NCI-H2029 treated with DMSO at 0.1 percent for 48 hours (cell line): Measurements from ENCODE around the gene ARMH2.
"Not testable (repeated sequence)": the region's sequence is repeated elsewhere in the genome, so short reads cannot be mapped to it uniquely, and the experiment has no call there.

Experiments
- DNase-seq: peaks from one replicate; lab custom pipeline; 2025; lab: John Stamatoyannopoulos, UW

Gene ARMH2

DNA sequence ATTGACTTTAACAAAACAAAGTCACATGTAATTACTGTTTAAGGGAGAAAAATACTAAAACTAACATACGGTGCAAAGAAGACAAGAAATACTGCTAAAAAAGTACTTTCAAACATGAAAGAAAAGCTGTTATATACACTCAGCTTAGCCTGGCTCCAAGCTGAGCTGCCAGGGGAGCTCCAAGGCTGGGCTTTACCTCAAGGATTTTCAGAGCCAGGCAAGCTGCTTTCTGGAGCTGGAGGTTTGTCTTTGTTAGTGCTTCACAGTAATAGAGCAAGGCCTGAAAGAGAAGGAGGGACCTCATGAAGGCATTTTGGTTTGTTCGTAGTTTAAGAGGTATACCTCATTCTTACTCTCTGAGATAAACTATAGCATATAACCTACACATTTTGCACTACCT, 19.6 kb upstream of the ARMH2 start:
- DNase-seq, result no peak

DNA sequence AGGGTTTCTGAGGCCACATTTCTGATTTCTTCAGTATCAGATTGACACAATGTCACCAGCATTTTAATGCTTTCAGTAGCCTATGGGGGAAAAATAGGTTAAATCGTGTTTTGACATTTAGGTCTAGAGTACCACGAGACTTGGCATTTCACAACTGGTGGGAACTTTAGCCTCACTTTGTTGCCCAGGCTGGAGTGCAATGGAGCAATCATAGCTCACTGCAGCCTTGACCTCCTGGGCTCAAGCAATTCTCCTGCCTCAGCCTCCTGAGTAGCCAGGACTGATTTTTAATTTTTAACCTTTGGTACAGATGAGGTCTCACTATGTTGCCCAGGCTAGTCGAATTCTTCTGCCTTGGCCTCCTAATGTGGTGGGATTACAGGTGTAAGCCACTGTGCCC, 11.0 kb upstream of the ARMH2 start:
- DNase-seq, result no peak

DNA sequence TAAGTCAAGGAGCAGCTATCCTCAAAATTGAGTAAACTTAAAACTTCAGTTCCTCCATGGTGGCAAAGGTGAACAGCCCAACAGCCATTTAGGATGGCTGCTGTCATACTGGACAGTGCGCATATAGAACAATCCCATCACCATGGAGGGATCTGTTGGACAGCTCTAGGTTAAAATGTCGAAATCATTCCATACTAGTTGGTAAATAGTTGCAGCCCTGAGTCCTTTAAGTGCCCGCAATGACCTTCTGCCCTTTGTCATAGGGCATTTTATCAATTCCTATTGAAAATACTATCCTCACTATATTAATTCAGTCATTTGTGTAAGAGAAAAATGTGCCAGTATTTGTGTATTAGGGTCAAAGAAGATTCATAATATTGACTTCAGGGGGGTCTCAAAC, 8.9 kb upstream of the ARMH2 start:
- no peak for DNase-seq

DNA sequence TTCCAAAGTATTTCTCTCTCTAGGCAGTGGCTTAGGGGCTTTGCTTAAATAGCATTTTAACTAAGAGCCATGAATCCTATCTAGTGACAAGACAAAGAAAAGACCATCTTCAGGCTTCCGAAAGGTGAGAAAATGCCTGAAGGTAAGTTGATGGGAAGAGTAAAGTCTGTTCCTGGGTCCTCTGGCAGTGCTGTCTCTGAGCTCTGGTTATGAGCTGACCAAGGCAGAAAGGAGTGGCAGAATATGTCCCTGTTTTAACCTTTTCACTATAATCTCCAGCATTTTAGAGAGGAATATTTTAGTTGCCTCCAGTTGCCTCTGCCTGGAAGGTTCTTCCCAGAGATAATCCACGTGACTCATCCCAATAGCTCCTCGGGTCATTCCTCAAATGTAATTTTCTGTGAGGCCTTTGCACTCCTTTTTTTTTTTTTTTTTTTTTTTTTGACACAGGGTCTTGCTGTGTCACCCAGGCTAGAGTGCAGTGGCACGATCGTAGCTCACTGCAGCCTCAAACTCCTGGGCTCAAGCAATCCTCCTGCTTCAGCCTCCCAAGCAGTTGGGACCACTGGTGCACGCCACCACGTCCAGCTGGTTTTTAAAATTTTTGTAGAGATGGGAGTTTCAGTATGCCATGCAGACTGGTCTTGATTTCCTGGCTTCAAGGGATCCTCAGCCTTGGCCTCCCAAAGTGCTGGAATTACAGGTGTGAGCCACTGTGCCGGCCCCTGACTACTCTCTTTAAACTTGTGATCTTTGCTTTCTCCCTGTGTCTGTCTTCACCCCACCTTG, 3.7 kb upstream of the ARMH2 start:
- DNase-seq, result no peak

DNA sequence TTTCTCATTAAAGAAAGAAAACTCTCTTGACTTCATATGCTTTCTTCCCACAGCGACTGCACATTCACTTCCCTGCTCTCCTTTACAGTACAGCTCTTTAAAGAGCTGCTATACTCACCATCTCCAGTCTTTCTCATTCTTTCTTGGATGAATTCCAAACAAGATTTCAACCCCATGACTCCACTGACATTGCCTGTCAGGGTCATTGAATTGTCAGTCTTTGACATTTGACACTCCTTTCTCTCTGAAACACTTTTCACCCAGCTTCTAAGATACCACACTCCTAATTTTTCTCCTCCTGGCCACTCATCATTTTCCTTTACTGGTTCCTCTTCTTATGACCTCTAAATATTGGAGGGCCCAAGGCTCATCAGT, 811 bp upstream of the ARMH2 start:
- no peak for DNase-seq

DNA sequence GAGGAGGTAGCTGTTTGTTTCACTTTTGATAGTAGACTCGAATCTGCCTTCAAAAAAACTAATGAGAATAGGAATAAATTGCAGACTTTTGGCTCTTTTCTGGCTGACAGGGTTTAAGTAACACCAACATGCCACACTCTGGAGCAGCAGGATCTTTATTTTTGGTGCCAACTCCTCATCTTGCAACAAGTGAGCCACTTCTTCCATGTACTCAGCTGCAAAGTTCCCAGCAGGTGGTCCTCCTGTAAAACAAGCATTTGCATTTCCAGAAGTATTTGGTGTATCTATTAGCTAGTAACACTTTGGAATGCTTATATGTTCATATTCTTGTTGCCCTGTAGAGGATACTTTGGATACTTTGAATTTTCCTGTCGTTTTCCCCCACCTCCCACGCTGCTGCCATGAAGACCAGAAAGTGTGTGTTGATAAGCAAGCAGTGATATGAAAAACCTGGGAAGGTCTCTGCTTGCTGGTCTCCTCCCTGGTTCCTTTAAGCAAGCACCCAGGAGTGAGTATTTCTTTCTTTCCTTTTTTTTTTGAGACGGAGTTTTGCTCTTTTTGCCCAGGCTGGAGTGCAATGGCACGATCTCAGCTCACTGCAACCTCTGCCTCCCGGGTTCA, 1.0 kb downstream of the ARMH2 start:
- DNase-seq, result no peak

DNA sequence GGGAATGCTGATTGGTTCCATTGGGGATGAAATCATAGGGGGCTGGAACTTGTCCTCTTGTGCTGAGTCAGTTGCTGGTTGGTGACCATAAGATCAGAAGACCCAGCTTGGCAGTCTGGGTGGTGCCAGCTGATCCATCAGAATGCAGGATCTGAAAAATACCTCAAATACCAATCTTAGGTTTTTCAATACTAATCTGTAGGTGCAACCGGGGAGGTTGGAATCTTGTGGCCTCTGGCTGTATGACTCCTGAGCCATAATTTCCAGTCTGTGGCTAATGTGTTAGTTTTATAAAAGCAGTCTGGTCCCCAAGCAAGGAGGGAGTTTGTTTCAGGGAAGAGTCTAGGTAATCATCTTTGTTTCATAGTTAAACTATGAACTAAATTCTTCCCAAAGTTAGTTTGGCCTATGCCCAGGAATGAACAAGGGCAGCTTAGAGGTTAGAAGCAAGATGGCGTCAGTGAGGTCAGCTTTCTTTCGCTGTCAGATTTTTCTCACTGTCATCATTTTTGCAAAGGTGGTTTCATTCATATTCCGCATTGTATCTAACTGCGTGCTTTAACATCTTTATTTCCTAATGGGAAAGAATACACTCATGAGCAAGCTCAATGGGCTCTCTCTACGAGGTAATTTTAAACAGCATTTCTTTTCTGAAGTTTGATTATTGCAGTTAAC, 2.0 kb downstream of the ARMH2 start:
- DNase-seq, result no peak

DNA sequence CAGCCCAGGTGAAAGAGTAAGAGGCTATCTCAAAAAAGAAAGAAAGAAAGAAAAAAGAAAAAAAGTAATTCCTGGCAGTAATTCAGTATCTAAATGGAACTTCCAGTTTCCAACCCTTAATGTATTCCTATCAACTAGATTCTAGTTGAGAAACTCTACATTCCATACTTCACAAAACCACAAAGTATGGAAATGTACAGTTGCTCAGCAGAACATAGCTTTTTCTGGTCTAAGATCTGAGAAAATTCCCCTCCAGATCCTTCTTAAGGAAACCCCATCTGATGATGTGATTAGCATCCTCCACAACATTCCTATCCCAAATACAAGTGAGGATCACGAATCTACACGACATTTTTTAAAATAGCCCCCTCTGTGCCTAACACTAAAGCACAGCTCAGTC, 3.6 kb downstream of the ARMH2 start:
- DNase-seq, result no peak

DNA sequence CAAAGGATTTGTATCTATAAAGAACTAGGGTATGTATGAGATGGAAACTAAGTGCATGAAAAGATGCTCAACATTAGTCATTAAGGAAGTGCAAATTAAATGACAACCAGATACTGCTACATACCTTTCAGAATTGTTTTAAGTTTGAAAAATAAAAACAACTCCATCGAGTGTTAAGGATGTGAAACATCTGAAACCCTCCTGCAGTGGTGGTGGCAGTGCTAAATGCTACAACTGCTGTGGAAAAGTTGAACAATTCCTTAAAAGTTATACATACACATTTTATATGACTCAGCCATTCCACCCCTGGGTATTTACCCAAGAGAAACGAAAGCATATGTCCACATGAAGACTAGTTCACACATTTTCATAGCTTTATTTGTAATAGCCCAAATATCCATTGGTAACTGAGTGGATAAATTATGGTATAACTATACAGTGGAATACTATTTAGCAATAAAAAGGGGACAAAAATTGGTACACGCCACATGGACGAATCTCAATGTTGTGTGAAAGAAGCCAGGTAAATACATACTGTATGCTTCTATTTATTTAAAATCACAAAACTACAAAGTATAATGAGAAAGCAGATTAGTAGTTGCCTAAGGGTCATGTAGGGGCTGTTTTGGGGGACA, 10.6 kb downstream of the ARMH2 start:
- no peak for DNase-seq

DNA sequence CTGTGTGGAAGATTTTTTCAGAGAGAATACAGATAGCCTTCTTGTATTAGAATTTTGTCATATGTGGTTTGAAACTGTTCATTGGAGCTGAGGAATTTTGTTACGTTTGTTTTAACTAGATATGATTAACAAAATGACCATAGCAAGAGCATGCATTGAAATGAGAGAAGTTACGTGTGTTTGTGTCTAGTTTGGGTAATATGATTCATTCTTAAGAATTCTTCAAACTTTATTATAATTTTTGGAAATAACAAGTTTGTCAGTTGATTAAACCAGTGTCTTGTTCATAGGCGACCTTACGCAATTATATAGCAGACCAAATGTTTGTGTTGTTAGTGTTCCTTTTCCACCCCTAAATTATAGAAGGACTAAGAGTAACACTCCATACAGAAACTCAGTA, 18.5 kb downstream of the ARMH2 start:
- no peak for DNase-seq

DNA sequence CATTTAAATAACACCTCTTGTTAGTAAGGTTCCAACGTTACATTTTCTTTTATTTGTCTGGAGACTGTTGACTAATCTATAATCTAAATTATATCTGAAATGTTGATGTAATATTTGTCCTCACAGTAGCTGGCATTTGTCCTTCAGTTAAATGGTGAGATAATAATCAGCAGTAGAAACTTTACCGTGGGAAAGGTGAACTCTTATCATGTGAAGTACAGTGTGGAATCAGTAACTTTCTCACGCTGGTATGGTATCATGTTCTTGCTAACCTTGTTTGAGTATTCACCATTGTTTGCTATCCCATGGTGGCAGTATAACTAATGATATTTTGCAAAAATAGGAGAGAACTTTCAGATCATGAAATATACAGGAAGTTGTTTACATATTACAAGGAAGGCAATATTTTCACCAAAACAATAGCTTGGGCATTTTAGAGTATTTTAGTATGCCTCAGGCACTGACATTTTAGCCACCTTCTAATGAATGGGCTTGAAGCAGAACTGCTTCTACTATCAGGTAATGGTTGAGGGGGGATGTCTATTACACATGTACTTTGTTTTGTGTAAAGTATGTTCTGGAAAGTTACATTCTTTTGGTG, 19.2 kb downstream of the ARMH2 start:
- no peak for DNase-seq

DNA sequence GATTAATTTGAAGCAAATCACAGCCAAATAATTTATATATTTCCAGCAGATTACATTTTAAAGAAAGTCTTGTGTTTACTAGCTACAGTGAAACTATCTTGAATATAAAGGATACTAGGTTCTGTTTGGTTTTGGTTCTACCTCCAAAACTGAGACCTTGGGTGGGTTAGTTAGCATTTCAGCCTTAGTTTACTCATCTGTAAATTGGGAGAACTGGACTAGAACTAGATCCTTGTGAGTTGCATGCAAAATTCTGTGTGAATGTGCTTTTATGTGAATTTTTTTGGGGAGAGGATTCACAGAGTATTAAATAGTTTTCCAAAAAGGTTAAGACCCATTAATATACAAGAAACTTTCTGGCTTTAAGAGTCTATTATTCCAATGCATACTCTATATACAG, 19.8 kb downstream of the ARMH2 start:
- no peak for DNase-seq

DNA sequence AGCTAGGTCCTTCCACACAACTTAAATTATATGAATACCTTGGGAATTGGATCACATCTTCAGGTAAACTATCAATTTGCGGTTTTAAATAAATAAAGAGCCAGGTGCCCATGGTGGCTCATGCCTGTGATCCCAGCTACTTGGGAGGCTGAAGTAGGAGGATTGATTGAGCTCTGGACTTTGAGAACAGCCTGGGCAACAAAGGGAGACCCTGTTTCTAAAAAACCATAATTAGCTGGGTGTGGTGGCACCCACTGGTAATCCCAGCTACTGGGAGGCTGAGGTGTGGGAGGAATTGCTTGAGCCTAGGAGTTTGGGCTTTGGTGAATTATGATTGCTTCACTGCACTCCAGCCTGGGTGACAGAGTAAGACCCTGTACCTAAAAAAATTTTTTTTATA, 20.6 kb downstream of the ARMH2 start:
- no peak for DNase-seq

DNA sequence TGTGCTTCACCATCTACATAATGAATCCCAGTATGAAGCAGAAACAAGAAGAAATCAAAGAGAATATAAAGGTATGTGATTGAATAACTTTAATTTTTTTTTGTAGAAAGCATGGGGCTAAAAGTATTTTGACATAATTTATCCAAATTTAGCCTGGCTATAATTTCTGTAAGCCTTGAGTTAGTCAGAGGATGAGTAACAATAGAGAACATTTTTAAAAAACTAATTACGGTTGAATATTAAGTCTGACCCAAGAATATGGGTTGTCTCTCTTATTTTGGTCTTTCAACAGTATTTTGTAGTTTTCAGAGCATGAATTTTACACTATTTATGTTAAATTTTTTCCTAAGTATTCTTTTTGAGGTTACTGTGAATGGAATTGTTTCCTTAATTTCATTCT, 21.5 kb downstream of the ARMH2 start:
- DNase-seq, result no peak

DNA sequence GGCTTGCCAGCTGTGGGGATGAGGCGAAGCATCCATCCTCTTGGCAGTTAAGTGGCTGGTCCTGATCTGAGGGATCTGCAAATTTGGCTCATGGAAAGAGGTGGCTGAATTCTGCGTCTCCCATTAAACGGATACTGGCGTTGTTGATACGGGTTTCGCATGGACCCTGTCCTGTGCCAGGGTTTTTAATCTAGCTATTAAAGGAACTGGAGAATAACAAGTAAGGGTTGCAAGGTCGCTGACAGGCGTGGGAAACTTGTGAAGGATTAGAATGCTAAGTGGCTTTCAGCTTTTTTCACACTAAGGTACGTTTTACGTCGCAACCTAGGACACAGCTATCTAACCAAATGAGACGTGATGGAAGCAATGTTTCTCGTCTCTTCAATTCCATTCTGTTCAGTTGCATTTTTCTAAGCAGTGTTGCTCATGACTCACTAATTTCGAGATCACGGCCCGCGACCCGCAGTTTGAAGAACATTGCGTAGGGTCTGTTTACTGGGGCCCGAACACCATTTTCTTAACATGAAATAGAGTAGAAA, 23.1 kb downstream of the ARMH2 start:
- no peak for DNase-seq

DNA sequence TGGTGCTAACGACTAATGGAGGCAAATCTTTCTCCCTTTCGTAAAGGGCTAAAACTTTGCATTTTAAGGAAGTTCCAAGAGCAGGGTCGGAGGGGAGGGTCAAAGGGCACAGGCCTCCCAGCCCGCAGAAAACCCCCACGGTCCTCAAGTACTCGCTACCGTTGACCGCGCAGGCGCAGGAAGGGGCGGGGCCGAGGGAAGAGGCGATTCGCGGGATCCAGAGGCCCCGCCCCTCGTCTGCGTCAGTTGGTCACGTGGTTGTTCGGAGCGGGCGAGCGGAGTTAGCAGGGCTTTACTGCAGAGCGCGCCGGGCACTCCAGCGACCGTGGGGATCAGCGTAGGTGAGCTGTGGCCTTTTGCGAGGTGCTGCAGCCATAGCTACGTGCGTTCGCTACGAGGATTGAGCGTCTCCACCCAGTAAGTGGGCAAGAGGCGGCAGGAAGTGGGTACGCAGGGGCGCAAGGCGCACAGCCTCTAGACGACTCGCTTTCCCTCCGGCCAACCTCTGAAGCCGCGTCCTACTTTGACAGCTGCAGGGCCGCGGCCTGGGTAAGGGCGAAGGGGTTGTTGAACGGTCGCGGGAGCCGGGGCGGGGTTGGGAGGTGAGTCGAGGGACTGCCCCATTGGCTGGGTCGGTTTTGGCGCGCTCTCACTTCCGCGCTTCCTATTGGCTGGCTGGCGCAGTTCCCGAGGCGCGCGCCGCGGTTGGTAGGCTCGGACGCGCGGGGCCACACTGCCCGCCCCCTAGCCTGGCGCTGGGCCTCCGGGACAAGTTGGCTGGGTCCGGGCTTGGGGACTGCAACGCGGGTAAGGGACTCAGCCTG, 23.8 kb downstream of the ARMH2 start, which contains the start of gene GMNN:
Gene GMNN (plus strand): TSS at position 242 of the 824 bp plus-strand sequence. CDS start 2,310 bp downstream, outside the sequence.
- DNase-seq, result peak; percentile 98

DNA sequence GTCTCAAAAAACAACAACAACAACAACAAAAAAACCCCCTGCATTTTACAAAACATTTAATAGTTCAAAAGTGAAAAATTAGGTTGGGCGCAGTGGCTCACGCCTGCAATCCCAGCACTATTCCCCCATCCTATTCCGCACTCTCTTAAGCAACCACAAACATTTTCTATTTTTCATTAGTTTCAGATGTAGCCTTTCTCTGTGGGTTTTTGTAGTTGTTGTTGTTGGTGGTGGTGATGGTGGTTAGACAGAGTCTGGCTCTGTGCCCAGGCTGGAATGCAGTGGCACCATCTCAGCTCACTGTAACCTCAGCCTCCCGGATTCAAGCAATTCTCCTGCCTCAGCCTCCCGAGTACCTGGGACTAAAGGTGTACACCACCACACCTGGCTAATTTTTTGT, 30.4 kb downstream of the ARMH2 start:
- DNase-seq, result no peak

DNA sequence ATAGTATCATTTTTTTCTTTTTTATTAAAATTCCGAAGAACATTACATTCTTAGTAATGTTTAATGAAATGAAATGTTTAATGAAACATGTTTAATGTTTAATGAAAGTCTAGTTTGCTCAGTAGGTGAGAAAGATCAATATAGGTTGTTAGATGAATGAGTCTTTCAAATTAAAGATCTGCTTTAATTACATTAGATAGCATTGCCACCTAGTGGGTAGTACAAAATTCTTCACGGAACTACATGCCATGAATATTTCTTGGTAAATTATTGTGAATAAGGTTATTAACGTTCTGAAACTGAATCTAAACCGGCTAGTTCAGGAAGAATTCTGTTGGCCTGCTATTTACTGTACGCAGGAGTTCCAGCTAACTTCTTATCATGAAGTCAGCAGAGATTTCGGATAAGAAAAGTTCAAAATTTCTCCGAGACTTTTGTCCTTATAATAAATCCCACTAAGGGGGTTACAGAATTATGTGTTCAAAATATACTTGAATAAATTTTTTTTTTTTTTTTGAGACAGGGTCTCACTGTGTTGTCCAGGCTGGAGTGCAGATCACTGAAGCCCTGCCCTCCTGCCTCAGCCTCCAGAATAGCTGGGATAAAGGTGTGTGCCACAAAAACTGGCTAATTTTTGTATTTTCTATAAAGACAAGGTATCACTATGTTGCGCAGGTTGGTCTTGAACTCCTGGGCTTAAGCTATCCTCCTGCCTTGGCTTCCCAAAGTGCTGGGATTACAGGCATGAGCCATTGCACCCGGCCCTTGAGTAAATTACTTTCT, 31.8 kb downstream of the ARMH2 start:
- no peak for DNase-seq

DNA sequence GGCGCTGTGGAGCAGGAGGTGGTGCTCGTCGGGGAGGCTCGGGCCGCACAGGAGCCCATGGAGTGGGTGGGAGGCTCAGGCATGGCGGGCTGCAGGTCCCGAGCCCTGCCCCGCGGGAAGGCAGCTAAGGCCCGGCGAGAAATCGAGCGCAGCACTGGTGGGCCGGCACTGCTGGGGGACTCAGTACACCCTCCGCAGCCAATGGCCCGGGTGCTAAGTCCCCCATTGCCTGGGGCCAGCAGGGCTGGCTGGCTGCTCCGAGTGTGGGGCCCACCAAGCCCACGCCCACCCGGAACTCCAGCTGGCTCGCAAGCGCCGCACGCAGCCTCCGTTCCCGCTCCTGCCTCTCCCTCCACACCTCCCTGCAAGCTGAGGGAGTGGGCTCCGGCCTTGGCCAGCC, 32.7 kb downstream of the ARMH2 start:
- DNase-seq, result not testable (repeated sequence)
